ENCODE data around the gene ITGA1. TPM values are rescaled to one million over a fixed set of nuclear protein-coding genes. Genes with fewer than 3 reads are reported as not detected.
A peak's percentile ranks its signal among the peaks of the same experiment; 100 is the strongest.

Gene ITGA1
- total RNA-seq, 4 donors from 2014 or later: 228 to 302 (median 235) TPM

GRCh38 chr5:52945040-52945439 lies 157.3 kb downstream of the ITGA1 start:
- Histone ChIP-seq H3K27ac (replicated peaks in 1 of 4) (peak overlapping the region; percentile 75 to 80 (median 76)), H3K4me1 (peaks cover 7 to 67% (median 67%) of the 10 kb centered on the region in 4 donors), H3K4me3 (peak overlapping the region; percentile 27 to 40 (median 38)), H3K9me3 (no peaks in the 10 kb centered on the region), H3K36me3 (peaks cover 4 to 45% (median 15%) of the 10 kb centered on the region in 4 donors), H3K27me3 (no peaks in the 10 kb centered on the region)
- no peak for DNase-seq (ENCODE audit: extremely low spot score)
- intact Hi-C loops (cut with DNase I): no loop called here
- TF ChIP-seq POLR2AphosphoS5 (IDR thresholded peaks at IDR 0.05) (no peak), CTCF (IDR thresholded peaks at IDR 0.05) (no peak), POLR2A (IDR thresholded peaks at IDR 0.05; ENCODE audit: low read depth) (no peak), EP300 (IDR thresholded peaks at IDR 0.05) (no peak)
- WGBS: 35% methylated on average over 4 of the region's 4 CpGs

- TF ChIP-seq CTCF (IDR thresholded peaks at IDR 0.05): no peak
- TF ChIP-seq POLR2AphosphoS5 (IDR thresholded peaks at IDR 0.05): peak; percentile 16 to 54
- no peak for TF ChIP-seq EP300 (IDR thresholded peaks at IDR 0.05)
- 29% methylated on average over 4 of the region's 4 CpGs for WGBS
- intact Hi-C loops (cut with DNase I): no loop called here
- Histone ChIP-seq H3K27me3 (no peaks in the 10 kb centered on the region), H3K4me3 (no peak overlapping the region), H3K4me1 (peaks cover 7 to 84% (median 80%) of the 10 kb centered on the region in 4 donors), H3K9me3 (no peaks in the 10 kb centered on the region), H3K27ac (replicated peaks in 1 of 4) (peak overlapping the region; percentile 75 to 80 (median 76)), H3K36me3 (peaks cover 0 to 36% (median 13%) of the 10 kb centered on the region in 4 donors)
- no peak for DNase-seq (ENCODE audit: extremely low spot score)
Measured at GRCh38 chr5:52947208-52947607, 159.5 kb downstream of the ITGA1 start.

DNA sequence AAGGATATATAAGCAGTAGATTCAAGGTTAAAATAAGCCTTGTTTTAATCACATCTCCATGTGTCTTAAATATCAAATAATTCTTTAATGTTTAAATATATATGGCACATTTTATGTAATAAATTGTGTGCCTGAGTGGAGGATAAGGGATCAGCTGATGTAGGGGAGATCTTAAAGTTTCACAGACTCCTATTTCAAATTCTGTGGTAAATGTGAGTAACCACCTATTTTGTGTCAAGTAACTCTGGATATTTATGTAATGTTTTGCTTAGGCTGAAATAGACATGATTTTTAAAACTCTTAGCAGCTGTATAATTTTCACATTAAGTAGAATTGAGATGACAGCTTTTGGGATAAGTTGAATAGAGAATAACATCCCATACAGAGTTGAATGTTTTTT lies 160.1 kb downstream of the ITGA1 start:
- Histone ChIP-seq H3K36me3 (peaks cover 0 to 40% (median 16%) of the 10 kb centered on the region in 4 donors), H3K27ac (replicated peaks in 1 of 4) (peak overlapping the region; percentile 75 to 80 (median 76)), H3K4me1 (peaks cover 7 to 84% (median 80%) of the 10 kb centered on the region in 4 donors), H3K9me3 (no peaks in the 10 kb centered on the region), H3K27me3 (no peaks in the 10 kb centered on the region), H3K4me3 (no peak overlapping the region)
- DNase-seq (ENCODE audit: extremely low spot score): no peak
- intact Hi-C loops (cut with DNase I): no loop called here
- TF ChIP-seq EP300 (IDR thresholded peaks at IDR 0.05): no peak
- TF ChIP-seq POLR2A (IDR thresholded peaks at IDR 0.05; ENCODE audit: low read depth): no peak
- TF ChIP-seq POLR2AphosphoS5 (IDR thresholded peaks at IDR 0.05): no peak
- TF ChIP-seq CTCF (IDR thresholded peaks at IDR 0.05): no peak

GRCh38 chr5:52948418-52949076 lies 160.8 kb downstream of the ITGA1 start:
- intact Hi-C loops (cut with DNase I): no loop called here
- no peaks in the 10 kb centered on the region for H3K9me3 ChIP-seq
- peak in 1 of 2 donors; percentile 25 for TF ChIP-seq POLR2AphosphoS5 (IDR thresholded peaks at IDR 0.05)
- TF ChIP-seq CTCF (IDR thresholded peaks at IDR 0.05): peak; percentile 82 to 87 (median 86)
- TF ChIP-seq POLR2A (IDR thresholded peaks at IDR 0.05; ENCODE audit: low read depth): no peak
- peaks cover 0 to 42% (median 19%) of the 10 kb centered on the region in 4 donors for H3K36me3 ChIP-seq
- no peak for DNase-seq (ENCODE audit: extremely low spot score)
- peak overlapping the region; percentile 75 to 80 (median 76) for H3K27ac ChIP-seq (replicated peaks in 1 of 4)
- H3K4me3 ChIP-seq: no peak overlapping the region
- 35% methylated on average over 1 of the region's 1 CpG for WGBS
- H3K4me1 ChIP-seq: peaks cover 7 to 82% (median 76%) of the 10 kb centered on the region in 4 donors
- no peaks in the 10 kb centered on the region for H3K27me3 ChIP-seq
